SKM-1 treated with dmso at 0.1 percent for 144 hours (cell line): ENCODE results near the gene GNAQ.
"Not testable (repeated sequence)": the region's sequence is repeated elsewhere in the genome, so short reads cannot be mapped to it uniquely, and the experiment has no call there.

Experiments used
- DNase-seq: peaks from one replicate; lab custom pipeline; 2025; ENCODE audit not compliant: unreplicated experiment; lab: John Stamatoyannopoulos, UW

GNAQ gene

DNA sequence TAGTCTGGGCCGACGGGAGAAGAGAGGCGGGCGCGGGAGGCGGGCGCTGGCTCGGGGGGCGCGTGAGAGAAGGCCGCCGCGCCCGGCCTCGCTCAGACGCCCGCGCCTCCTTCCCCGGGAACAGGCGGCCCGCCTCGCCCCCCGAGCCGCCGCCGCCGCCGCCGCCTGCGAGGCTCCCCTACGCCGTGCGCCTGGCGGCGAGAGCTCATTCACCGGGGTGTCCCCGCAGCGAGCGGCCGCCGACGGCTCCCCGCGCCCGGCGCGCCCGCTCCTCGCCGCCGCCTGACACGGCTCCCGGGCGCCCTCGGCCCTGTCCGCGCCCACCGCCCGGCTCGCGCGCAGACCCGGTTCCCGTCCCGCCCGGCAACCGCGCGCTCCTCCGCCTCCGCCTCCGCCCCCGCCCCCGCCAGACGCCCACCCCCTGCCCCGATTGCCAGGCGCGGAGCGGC lies at the start of gene GNAQ:
Gene GNAQ (minus strand): TSS at position 368 of the 449 bp plus-strand sequence. CDS start 576 bp downstream, outside the sequence.
- no peak for DNase-seq

DNA sequence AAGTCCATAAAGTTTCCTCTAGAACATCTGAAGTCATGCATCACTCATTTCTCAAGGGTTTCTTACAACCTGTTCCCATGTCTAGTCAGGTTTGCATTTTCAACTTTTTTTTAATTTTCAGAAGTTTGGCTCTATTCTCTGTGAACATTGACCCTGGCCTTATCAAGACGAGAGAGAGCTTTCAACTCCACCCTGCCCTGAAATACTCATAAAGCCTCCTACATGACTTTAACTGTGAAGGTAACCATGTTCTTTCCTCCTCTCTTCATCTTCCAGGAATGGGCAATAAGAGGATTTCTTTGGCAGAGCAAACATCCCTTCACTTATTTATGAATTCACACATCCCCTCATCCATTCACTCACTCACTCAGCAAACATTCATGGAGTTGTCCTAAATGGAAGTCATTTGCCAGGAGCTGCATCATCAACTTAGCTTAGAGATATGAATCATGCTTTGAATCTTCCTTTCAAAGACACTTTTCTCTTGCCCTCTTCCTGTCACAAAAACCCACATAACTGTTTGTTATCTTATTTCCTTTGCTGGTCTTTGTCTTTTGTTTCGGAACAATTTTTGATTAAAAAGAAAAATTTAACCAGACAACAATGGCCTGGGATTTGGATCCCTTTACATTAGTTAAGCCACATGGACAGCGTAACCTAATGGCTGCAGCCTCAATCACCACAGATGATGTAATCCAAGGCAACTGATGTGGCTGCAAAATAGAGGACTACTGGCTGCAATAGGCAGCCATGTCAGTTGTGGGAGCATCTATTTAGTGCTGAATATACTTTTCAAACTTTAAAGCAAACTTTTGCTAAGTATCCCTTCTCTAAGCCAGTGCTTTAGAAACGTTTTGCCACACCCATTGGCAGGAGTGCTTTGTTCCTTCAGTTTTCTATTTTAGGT lies 43.0 kb upstream of the GNAQ start:
- DNase-seq = no peak

DNA sequence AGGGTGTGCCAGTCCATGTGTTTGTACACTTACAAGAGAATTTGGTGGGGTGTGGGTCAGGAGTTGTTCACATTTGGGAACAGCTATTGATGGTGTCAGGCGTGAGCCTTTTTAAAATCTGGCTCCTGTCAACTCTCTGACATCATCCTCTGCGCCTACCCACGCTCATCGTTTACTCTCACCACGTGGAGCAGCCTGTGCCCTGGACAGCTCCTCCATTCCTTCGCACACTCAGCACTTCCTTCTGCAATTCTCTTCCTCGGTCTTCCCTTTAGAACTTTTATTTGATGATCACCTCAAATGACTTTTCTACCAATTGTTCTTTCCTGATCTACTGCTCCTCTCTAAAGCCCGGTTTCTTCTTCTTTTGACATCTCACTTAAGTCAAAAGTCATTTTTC lies 42.1 kb upstream of the GNAQ start:
- no peak for DNase-seq

DNA sequence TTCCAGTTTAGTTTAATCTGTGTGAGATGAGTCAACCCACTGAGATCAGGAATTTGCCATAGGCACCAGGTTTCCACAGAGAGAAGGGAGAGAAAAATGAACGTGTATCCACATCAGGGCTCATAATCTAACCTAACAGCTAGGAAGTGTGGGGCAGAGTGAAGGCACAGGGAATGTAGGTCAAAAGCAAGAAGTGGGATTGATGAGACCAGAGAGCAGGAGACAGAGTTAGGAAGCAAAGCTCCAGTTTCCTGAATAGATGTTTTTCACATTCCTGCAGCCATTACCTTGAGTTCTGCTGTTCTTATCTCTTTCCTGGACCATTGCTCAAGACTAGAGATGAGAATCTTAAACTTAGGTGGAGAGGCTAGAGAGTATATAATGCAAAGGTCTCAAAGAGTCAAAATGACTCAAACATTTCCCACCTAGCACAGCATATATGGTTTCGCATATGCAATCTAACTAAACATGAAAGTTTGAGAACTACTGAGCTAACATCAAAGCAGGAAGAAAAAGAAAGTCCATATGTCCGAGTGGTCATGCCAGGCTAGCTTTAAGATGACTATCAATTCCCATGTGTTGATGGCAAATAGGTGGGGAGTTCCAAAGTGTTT lies 41.1 kb upstream of the GNAQ start:
- DNase-seq = no peak

DNA sequence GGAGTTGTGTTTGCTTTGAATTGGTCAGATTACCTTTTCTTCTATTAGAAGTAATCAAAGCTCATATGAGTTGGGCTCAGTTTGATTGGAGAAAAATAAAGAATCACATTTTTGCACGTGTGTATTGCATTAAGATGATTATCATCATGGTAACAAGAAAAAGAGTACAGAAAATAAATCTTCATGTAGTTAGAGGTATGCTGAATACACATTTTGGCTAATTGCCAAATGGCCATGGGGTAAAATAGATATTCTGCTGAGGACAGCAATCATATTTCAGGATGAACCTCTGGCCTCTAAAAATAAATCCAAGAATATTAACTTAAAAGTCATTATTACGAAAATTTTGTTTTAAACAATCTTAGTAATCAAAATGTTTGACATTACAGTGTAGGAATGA lies 38.9 kb upstream of the GNAQ start:
- DNase-seq = no peak

DNA sequence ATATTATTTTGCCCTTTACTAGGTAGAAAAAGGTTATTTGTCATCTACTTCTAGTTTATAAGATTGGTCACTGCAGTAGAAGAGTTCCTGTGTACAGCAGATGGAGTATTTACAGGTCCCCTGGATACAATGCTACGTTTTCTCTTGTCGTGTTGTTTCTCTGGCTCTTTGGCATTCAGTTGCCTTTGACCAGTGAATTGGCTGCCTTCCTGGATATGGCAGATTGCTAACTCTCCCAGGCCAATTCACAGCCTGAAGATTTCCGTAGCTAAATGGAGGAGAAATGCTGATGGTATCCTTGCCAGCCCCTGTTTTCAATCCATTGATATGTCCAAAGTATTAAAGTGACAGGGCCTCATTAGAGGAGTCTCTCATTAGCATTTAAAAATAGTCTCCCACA lies 32.5 kb upstream of the GNAQ start:
- DNase-seq = no peak

DNA sequence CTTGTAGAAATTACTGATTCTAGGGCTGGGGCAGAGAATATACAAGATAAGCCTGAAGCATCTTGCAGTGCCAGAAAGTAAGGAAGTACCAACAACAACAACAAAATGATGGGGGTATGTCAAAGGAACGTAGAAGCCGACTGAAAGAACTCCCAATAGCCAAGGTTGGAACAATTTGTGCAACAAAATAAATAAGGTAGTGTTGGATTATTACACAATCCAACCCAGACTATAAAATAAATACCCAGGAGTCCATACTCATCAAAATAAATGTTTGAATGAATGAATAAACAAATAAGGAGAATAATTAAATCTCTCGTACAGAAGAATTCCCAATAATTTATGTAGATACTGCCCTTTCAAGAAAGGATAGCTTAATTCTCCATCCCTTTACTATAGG lies 31.1 kb upstream of the GNAQ start:
- no peak for DNase-seq

DNA sequence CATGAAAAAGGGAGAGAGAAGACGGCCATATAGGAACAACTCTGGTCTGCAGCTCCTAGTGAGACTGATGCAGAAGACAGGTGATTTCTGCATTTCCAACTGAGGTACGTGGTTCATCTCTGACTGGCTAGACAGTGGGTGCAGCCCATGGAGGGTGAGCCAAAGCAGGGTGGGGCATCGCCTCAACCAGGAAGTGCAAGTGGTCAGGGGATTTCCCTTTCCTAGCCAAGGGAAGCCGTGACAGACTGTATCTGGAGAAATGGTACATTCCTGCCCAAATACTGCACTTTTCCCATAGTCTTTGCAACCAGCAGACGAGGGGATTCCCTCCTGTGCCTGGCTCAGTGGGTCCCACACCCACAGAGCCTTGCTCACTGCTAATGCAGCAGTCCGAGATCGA lies 22.6 kb upstream of the GNAQ start:
- not testable (repeated sequence) for DNase-seq

DNA sequence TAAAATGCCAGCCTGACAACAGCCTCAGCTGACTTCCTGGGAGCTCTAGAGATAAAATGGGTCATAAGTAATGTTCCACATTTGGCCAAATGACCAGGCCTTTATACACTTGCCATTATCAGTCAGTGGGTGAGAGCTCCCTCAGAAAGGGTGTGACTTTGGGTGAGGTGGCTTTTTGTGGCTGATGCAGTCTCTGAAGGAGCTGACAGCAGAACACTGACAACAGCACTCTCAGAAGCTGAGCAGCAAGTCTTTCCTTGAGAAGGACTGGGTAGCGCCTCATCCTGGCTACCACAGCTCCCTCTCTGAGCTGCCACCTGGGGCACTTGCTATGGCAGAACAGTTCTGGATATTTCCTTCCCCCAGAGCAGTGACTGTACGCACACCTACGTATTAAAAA lies 22.0 kb upstream of the GNAQ start:
- no peak for DNase-seq

DNA sequence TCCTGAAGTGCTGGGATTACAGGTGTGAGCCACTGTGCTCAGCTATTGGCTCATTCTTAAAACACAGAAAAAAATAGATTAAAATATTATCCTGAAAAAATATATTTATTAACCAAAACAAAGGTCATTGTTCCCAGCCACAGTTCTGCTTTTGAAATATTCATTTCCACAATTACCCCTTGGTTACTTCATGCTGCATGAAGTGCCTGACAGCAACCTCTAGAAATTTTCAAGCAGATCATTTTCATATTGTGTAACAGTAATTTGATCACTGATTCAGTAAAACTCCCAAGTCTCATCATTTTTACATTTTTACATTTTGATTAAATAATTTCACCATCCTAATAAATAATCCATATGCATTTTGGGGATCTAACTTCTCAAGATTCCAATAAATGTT lies 18.8 kb upstream of the GNAQ start:
- DNase-seq = no peak

DNA sequence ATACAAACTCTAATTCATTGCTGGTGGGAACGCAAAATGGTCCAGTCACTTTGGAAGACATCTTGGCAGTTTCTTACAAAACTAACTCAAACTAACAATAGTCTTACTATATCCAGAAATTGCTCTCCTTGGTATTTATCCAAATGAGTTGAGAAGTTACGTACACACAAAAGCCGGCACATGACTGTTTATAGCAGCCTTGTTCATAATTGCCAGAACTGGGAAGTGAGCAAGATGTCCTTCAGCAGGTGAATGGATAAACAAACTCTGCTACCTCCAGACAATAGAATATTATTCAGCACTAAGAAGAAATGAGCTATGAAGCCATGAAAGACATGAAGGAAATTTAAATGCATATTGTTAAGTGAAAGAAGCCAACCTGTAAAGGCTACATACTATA lies 17.9 kb upstream of the GNAQ start:
- no peak for DNase-seq

DNA sequence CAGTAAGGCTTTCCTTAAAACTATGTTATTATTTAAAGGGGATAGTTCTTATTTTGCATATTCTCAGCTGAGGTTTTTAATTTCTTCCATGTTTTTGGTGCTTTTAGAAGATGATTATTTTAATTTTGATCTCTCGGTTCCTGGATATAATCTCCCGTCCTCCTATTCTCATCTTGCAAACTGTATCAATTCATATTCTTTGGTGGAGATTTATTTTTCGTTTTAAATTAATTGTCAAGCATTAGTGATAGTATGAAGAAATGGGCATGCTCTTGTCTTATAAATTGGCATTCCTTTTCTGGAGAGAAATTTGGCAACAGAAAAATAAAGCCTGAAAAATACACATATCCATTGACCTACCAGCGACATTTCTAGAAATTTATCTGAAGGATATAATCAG lies 15.5 kb upstream of the GNAQ start:
- DNase-seq = no peak

DNA sequence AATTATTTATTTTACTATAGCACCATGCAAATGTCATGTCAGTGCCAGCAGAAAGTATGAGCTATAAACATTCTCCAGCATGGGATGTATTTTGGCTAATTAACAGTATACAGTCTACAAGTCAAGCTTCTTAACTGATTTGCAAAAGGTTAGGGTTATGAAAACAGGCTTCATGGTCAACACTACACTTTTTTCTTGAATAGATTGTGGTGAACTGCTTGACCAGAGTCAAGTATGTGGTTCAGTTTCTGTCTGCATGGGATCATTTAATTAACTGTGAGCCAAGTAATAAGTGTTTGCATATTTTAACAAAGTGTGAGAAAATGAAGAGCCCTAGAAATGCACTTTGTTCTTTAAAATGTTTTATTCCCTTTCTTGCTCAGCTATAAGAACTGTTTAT lies 14.5 kb upstream of the GNAQ start:
- no peak for DNase-seq

DNA sequence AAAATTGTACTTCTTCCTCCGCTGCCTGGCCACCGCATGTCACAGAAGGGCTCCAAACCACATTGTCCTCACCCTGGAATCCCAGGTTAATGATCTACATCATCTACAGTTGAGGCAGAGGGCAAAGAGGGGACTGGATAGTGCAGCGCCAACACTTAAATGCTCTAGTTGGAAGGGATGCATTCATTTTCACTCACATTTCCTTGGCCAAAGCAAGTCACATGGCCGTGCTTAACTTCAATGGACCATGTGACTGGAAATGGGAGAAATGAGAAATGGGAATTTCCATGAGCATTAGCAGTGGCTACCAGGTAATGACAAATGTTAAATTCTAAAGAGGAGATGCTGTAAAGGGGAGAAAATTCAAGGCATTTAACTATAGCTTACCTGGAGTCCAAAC lies 13.3 kb upstream of the GNAQ start:
- no peak for DNase-seq

DNA sequence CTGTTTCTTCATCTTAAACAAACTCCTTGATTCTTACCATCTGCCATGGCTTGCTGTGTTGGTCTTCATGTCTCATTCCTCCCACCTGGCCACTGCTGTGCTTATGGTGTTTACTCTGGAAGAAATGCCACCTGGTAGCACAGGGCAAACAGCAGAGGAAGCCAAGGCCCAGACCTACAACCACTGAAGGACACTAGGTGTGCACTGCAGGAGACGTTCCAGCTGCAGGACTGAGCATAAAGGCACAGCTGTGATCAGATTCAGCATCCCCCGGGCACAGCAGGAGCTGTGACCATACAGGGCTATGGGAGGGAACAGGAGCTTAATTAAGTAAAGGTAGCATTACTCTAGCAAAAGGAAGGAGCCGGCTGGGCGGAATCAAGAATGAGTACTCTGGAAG lies 12.6 kb upstream of the GNAQ start:
- DNase-seq = no peak

DNA sequence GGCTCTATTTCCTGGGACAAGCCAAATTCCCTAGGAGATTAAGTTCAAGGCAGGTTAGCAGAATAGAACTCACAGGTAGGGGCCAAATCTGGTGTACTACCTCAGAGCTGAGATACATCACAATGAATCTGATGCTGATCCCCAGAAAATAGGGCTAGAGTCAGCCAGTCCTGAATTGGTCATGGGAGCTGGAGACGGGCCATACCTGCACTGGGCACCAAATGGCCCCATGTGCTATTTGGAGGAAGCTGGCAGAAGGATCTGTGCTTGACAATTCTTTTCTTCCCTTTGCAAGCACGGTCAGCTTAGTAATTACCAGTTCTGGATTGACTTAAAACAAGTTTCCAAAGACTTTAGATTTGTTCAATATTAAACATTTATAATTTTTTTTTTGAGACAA lies 10.4 kb upstream of the GNAQ start:
- DNase-seq = no peak

DNA sequence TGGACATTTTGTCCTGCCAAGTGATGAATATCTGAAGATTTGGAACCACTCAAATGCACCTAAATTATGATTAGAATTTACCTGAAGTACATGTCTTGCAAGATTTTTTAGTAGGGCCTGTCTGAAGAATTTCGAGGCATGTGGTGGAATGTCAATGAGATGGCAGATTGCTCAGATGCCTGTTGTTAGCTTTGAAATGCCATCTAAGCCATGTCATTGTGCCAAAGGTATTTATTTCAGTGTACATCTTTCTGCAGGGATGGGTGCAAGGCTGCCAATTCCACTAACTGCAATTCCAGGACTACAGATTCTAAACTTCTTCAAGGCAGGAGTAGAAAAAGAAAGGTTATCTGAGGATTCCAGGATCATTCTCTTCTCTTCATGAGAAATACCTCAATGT lies 9.1 kb upstream of the GNAQ start:
- DNase-seq = no peak

DNA sequence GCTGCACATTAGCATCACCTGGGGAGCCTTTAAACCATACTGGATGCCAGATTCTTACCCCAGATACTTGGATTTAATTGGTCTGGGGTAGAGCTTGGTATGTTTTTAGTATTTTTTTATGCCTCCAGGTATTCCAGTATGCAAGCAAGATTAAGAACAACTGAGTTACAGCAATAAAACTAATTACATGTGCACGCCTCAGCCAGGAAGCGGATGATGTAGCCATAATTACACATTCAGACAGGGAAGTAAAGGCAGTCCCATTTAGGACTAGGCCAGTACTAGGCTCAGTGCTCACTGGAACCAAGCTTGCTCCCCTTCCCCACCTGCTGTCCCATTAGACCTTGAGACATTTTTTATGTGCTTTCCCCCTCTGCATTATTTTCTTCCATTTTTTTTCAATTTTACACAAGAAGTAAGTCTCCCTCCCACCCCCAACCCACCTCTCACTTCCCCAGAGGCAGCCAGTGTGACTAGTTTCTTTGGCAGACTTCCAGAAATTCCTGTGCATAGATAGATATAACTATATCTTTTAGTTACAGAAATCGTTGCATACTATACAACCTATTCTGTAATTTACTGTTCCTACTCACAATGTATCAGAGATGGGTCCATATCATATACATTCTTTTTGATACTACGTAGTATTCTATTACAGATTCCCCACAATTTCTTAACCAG lies 7.1 kb upstream of the GNAQ start:
- DNase-seq = no peak

DNA sequence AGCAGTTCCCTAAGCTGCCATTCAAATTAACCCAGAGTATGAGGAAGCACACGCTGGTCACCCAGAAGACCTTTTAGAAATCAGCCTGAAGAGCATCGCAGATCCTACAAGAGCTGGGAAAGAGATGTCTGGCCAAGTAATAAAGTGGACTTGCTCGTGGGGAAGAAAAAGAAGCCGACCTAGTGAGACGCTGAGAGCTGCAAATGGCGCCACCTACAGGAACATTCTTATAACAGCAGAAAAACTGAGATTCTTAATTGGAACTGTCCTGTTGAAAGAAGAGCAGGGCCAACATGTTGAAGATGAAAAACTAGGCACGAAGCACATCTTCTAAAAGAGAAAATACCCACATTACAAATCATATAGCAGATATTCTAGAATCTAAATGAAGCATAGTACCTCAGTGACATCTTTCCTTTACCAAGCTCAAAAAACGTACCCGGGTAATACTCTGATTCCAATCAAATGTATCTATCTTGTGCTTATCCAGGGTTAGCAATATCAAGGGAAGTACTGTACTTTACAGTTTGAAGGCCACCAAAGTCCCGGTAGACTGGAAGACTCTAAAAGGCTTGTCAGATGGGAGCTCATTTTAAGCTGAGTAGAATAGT lies 3.9 kb upstream of the GNAQ start:
- DNase-seq = peak; percentile 57

DNA sequence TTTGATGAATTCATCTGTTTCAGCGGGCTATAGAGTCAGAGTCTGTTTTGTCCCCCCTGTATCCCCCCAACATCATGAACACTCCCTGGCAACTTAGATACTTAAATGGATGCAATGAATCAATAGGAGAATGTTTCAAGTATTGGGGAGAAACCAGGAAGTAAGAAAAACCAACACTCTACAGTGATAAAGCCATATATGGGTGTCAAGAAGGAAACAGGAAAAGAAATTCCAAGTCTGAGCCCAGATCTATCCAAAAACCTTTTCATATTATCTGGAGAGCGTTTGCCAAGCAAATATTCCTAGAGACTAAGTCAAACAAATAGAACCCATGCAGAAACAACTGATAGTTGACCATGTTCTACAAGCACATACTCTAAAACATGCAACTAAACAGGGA lies 2.3 kb upstream of the GNAQ start:
- no peak for DNase-seq

DNA sequence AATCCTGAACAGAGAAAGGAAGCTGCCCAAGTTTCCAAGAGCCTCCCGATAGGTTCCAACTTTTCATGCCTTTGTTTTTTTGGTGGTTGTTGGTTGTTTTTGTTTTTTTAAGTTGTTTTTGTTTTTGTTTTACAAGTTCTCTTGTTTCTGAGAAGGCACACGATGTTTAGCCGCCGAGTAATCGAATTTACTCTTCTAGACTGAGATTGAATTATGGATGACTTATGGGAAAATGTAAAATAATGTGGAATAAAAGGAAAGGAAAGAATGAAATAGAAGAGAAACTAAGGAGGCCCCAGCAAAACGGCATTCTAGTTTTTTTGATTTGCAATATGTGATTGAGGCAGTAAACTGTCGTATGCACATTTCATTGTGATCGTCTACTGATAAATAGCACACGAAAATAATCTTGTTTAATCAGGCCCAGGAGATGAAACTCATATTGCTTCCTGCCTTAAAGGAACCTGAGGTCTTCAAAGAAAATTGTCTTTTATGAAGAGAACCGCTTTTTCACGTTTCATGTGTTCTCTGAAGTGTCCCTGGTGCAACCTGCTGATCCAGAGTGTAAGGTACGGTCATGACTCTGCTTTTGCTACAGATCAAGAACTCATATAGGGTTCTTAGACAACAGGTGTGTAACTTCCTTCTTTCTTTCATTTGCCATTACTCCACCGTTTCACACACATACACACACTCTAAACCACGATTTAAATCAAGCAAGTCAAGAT lies 1.3 kb upstream of the GNAQ start:
- no peak for DNase-seq
